Ascending aorta (tissue), 2 donors: ENCODE measurements around the gene HDAC9. TPM values are rescaled to one million over a fixed set of nuclear protein-coding genes. Genes with fewer than 3 reads are reported as not detected.

ENCODE experiments used
- DNase-seq, 2 donors: peaks; one replicate each; pipeline ENCODE4 v3.0.0-alpha.2; 2019; ENCODE audit warnings: low spot score in 2 of 2
- H3K27ac ChIP-seq, 2 donors: fragments of 200-600 bp; sonication (generic); one replicate each; pipeline ENCODE4 v1.5.1; 2016 to 2017; ENCODE audit warnings: mild to moderate bottlenecking in 1 of 2
- H3K27me3 ChIP-seq: fragments of 200-600 bp; sonication (generic); one replicate; pipeline ENCODE4 v1.5.1; 2017
- H3K36me3 ChIP-seq, 2 donors: fragments of 200-600 bp; sonication (generic); one replicate each; pipeline ENCODE4 v1.5.1; 2016
- H3K4me1 ChIP-seq, 2 donors: fragments of 200-600 bp; sonication (generic); one replicate each; pipeline ENCODE4 v1.5.1; 2016 to 2017; ENCODE audit warnings: mild to moderate bottlenecking in 1 of 2
- H3K4me3 ChIP-seq, 2 donors: fragments of 200-600 bp; sonication (generic); one replicate each; pipeline ENCODE4 v1.5.1; 2016 to 2017; ENCODE audit warnings: mild to moderate bottlenecking in 1 of 2
- H3K9me3 ChIP-seq, 2 donors: fragments of 200-600 bp; sonication (generic); one replicate each; pipeline ENCODE4 v1.5.1; 2016
- CTCF ChIP-seq, 3 experiments: fragments of 200-600 bp in 2 of 3; fragments of 450-650 bp in 1 of 3; sonication (generic) in 2 of 3; IDR thresholded peaks; one replicate each; pipeline ENCODE4 v1.5.1; 2016 to 2019; ENCODE audit warnings: antibody characterized with exemption in 3 of 3, mild to moderate bottlenecking in 1 of 3, moderate library complexity in 1 of 3
- intact Hi-C: fragments of 100-400 bp; cut with DNase I; formaldehyde crosslinking; loops from one replicate; pipeline ENCODE4 v1.15.1; 2023
- total RNA-seq: library from RNA; depleted of rRNA; stranded (reverse); fragments of >200 nt; gene quantifications from one replicate; pipeline ENCODE4 v1.1.0, GENCODE V29; 2016

HDAC9 gene
- total RNA-seq, 1 donor from 2014 or later = 33.4 TPM

- no peak overlapping the region for H3K4me3 ChIP-seq
- intact Hi-C loops = no loop called here
- TF ChIP-seq CTCF (IDR thresholded peaks at IDR 0.05) = no peak
- DNase-seq = no peak
- H3K36me3 ChIP-seq = no peaks in the 10 kb centered on the region
- no peaks in the 10 kb centered on the region for H3K9me3 ChIP-seq
- H3K4me1 ChIP-seq = no peaks in the 10 kb centered on the region
- no peak overlapping the region for H3K27ac ChIP-seq
- no peaks in the 10 kb centered on the region for H3K27me3 ChIP-seq
Measured at GRCh38 chr7:18845700-18846099, 350.2 kb downstream of the HDAC9 start.

DNA sequence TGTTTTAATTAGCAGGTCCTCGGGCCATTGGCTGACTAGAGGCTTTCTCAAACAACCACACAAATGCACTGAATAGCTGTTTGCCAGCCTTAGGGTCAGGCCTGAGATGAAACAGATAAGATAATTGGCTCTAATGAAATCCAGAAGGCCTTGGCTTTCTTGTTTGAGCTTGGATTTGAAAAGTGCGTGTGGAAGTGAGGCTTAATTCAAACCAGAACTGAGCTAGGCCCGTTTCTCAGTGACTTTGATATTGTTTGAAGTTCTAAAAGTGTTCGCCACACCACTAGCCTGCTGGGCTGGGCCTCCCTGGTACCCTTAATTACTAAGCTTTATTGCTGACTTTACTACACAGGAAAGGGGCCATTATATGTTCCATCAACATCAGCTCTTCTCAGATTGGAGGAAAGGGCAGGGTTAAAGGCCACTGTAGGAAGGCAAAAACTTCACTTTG lies 351.2 kb downstream of the HDAC9 start:
- no peak for TF ChIP-seq CTCF (IDR thresholded peaks at IDR 0.05)
- intact Hi-C loops = no loop called here
- no peak overlapping the region for H3K4me3 ChIP-seq

DNA sequence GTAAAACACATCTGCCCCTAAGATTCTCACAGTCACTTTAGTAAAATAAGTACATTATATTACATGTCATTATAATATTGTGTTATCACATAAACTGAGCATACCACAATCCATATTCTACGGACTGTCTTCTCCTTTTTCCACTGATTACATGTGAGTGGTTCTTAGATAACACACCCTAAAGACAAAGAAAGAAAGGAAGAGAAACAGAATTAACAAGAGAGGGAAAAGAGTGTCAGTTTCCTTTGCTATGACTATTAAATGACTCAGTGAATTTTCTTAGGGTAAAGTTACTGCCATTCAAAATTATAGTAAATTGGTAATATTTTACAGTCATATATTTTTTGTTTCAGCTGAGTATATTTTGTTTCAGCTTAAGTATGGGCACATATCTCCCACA lies 353.6 kb downstream of the HDAC9 start:
- no peak for DNase-seq
- no peak for TF ChIP-seq CTCF (IDR thresholded peaks at IDR 0.05)
- no peak overlapping the region for H3K27ac ChIP-seq
- no peaks in the 10 kb centered on the region for H3K9me3 ChIP-seq
- no peaks in the 10 kb centered on the region for H3K4me1 ChIP-seq
- intact Hi-C loops = no loop called here
- no peak overlapping the region for H3K4me3 ChIP-seq
- H3K36me3 ChIP-seq = no peaks in the 10 kb centered on the region
- no peaks in the 10 kb centered on the region for H3K27me3 ChIP-seq

More for the DNA sequence above, 351.2 kb downstream of the HDAC9 start:
- Histone ChIP-seq H3K4me1 (no peaks in the 10 kb centered on the region), H3K27me3 (no peaks in the 10 kb centered on the region), H3K36me3 (no peaks in the 10 kb centered on the region), H3K27ac (no peak overlapping the region), H3K9me3 (no peaks in the 10 kb centered on the region)
- DNase-seq = no peak

DNA sequence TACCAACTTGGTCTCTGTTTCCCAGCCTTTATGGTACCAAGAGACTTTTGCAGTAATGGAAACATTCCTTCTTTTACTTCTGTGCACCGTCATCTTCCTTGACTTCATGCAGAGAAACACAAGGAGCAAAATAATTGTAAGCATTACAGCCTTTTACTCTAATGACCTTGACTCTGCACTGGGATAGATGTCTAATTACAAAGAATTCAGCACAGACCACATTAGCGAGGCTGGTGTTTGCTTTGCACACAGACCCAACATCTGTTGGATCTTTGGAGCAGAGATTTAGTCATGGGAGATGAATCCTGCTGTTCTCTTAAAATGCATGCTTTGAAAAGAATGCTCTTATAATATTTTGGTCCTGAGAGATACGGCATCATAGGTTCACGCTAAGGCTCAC lies 360.2 kb downstream of the HDAC9 start:
- TF ChIP-seq CTCF (IDR thresholded peaks at IDR 0.05) = no peak
- intact Hi-C loops = loop anchor here (5.0 kb wide), 1 partner anchor 358 kb away; the partner anchor contains the start of gene HDAC9

DNA sequence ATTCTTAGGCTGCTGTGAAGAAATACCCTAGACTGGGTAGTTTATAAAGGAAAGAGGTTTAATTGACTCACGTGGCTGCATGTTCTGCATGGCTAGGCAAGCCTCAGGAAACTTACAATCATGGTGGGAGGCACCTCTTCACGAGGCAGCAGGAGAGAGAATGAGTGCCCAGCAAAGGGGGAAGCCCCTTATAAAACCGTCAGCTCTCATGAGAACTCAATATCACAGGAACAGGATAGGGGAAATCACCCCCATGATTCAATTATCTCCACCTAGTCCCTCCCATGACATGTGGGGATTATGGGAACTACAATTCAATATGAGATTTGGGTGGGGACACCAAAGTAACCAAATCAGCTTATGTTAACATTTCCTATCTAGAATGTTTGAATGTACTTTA lies 362.7 kb downstream of the HDAC9 start:
- intact Hi-C loops = loop anchor here (5.0 kb wide), 1 partner anchor 361 kb away; the partner anchor contains the start of gene HDAC9
- no peak for TF ChIP-seq CTCF (IDR thresholded peaks at IDR 0.05)

More for the DNA sequence above, 360.2 kb downstream of the HDAC9 start:
- H3K27ac ChIP-seq = no peak overlapping the region
- no peak overlapping the region for H3K4me3 ChIP-seq
- H3K27me3 ChIP-seq = no peaks in the 10 kb centered on the region
- peaks cover 0 to 4% of the 10 kb centered on the region in 2 donors for H3K4me1 ChIP-seq
- H3K36me3 ChIP-seq = no peaks in the 10 kb centered on the region
- H3K9me3 ChIP-seq = no peaks in the 10 kb centered on the region
- DNase-seq = no peak

DNA sequence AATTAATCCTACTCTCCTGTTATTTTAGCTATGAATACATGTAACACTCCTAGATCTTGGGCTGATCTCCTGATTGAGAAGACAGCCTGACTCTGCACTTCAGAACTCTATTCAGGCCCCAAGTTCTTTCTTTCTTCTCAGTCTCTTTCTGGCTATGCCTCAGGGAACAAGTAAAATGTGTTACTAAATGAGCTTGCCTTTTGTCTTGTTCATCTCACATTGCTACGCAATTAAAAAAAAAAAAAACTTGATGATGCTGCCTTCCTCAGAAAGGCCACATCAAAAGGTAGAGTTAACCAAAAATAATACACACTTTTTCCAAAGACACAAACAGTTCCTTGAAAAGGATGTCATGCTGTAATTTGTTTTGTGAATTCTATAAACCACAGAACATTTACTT lies 363.8 kb downstream of the HDAC9 start:
- H3K36me3 ChIP-seq = no peaks in the 10 kb centered on the region
- no peaks in the 10 kb centered on the region for H3K9me3 ChIP-seq
- DNase-seq = no peak
- intact Hi-C loops = loop anchor here (5.0 kb wide), 1 partner anchor 362 kb away; the partner anchor contains the start of gene HDAC9
- H3K27ac ChIP-seq = peak overlapping the region; percentile 24 to 53
- no peak for TF ChIP-seq CTCF (IDR thresholded peaks at IDR 0.05)
- no peak overlapping the region for H3K4me3 ChIP-seq
- H3K27me3 ChIP-seq = no peaks in the 10 kb centered on the region
- H3K4me1 ChIP-seq = peaks cover 0 to 4% of the 10 kb centered on the region in 2 donors

More for the DNA sequence above, 362.7 kb downstream of the HDAC9 start:
- no peaks in the 10 kb centered on the region for H3K27me3 ChIP-seq
- peaks cover 0 to 4% of the 10 kb centered on the region in 2 donors for H3K4me1 ChIP-seq
- no peaks in the 10 kb centered on the region for H3K36me3 ChIP-seq
- peak overlapping the region in 1 of 2 donors; percentile 24 for H3K27ac ChIP-seq
- no peak overlapping the region for H3K4me3 ChIP-seq
- H3K9me3 ChIP-seq = no peaks in the 10 kb centered on the region
- no peak for DNase-seq
